DND-41 (cell line): ENCODE data around the gene PLCG1.

Source experiments
- CTCF ChIP-seq: IDR thresholded peaks from 2 replicates; pipeline ENCODE4 v1.5.1; 2012; ENCODE audit warnings: borderline replicate concordance, low read length, moderate library complexity, mild to moderate bottlenecking; ENCODE audit not compliant: poor library complexity, severe bottlenecking; ENCODE audit errors: extremely low read depth
- EZH2 ChIP-seq: IDR thresholded peaks from 3 replicates; pipeline ENCODE4 v1.6.1; 2012; ENCODE audit warnings: borderline replicate concordance, low read depth, mild to moderate bottlenecking, moderate library complexity, low read length, inconsistent platforms; ENCODE audit not compliant: severe bottlenecking

- no peak for TF ChIP-seq CTCF
- no peak for TF ChIP-seq EZH2
Observed at GRCh38 chr20:41203660-41204059, 66.3 kb downstream of the PLCG1 start.
